CD14-positive monocyte (primary cell): ENCODE measurements around the gene CNOT1. TPM values are rescaled to one million over a fixed set of nuclear protein-coding genes. Genes with fewer than 3 reads are reported as not detected.

ENCODE experiments used
- DNase-seq, 3 donors: peaks; one replicate each; pipeline ENCODE4 v3.0.0-alpha.2; 2011 to 2022
- H2AFZ ChIP-seq: 2 replicates; pipeline ENCODE4 v1.6.0; 2012; ENCODE audit warnings: mild to moderate bottlenecking, low read depth, low read length, inconsistent platforms; ENCODE audit not compliant: insufficient read depth, poor library complexity, severe bottlenecking
- H3K27ac ChIP-seq, 2 donors: 1 replicate in 1 of 2; 2 replicates in 1 of 2; pipeline ENCODE4 v1.5.1; 2012 to 2013; ENCODE audit warnings: low read length in 2 of 2, control low read depth in 1 of 2, inconsistent platforms in 1 of 2, low read depth in 1 of 2, mild to moderate bottlenecking in 1 of 2
- H3K27me3 ChIP-seq, 2 donors: one replicate each; pipeline versions ENCODE4 v1.6.0 to v1.6.1; 2011 to 2013; ENCODE audit warnings: low read length in 2 of 2; ENCODE audit not compliant: control insufficient read depth in 2 of 2, insufficient read depth in 2 of 2
- H3K36me3 ChIP-seq, 2 donors: replicated peaks in 1 of 2; 1 replicate in 1 of 2; 2 replicates in 1 of 2; pipeline versions ENCODE4 v1.5.1 to v1.6.1; 2012 to 2013; ENCODE audit warnings: low read length in 2 of 2, control low read depth in 1 of 2, inconsistent platforms in 1 of 2, mild to moderate bottlenecking in 1 of 2; ENCODE audit not compliant: insufficient read depth in 2 of 2, control insufficient read depth in 1 of 2
- H3K4me1 ChIP-seq, 2 donors: 1 replicate in 1 of 2; 2 replicates in 1 of 2; pipeline versions ENCODE4 v1.5.1 to v1.6.1; 2012 to 2013; ENCODE audit warnings: low read length in 2 of 2, control low read depth in 1 of 2, inconsistent platforms in 1 of 2, mild to moderate bottlenecking in 1 of 2, moderate library complexity in 1 of 2; ENCODE audit not compliant: insufficient read depth in 2 of 2, control insufficient read depth in 1 of 2
- H3K4me2 ChIP-seq: replicated peaks from 2 replicates; pipeline ENCODE3; 2012; ENCODE audit warnings: low read length, moderate library complexity, mild to moderate bottlenecking; ENCODE audit not compliant: poor library complexity, severe bottlenecking; ENCODE audit errors: extremely low read depth
- H3K4me3 ChIP-seq, 3 experiments: fragments of 200-600 bp in 1 of 3; sonication (generic) in 1 of 3; replicated peaks in 1 of 3; 1 replicate in 2 of 3; 2 replicates in 1 of 3; pipeline ENCODE4 v1.5.1; 2011 to 2013; ENCODE audit warnings: low read length in 3 of 3, mild to moderate bottlenecking in 3 of 3, control low read depth in 2 of 3, low read depth in 2 of 3, inconsistent platforms in 1 of 3, moderate library complexity in 1 of 3
- H3K79me2 ChIP-seq: 2 replicates; pipeline ENCODE4 v1.6.0; 2012; ENCODE audit warnings: mild to moderate bottlenecking, control low read depth, inconsistent platforms, low read length, moderate library complexity; ENCODE audit not compliant: insufficient read depth
- H3K9ac ChIP-seq: 2 replicates; pipeline ENCODE4 v1.6.0; 2017; ENCODE audit warnings: low read length, mild to moderate bottlenecking; ENCODE audit not compliant: insufficient read depth, poor library complexity, severe bottlenecking
- H3K9me3 ChIP-seq, 2 donors: replicated peaks in 1 of 2; 1 replicate in 1 of 2; 2 replicates in 1 of 2; pipeline versions ENCODE4 v1.5.1 to v1.6.1; 2012 to 2013; ENCODE audit warnings: low read length in 2 of 2, control low read depth in 1 of 2; ENCODE audit not compliant: control insufficient read depth in 1 of 2, insufficient read depth in 1 of 2
- H4K20me1 ChIP-seq: 2 replicates; pipeline ENCODE4 v1.6.0; 2012; ENCODE audit warnings: mild to moderate bottlenecking, low read length, control low read depth, moderate library complexity; ENCODE audit not compliant: insufficient read depth
- H3K27ac Mint-ChIP-seq, 7 donors: one replicate each; pipeline ENCODE4 v1.8.0; 2020; ENCODE audit warnings: mild to moderate bottlenecking in 7 of 7, mixed read lengths in 7 of 7, moderate library complexity in 6 of 7, inconsistent platforms in 2 of 7
- H3K27me3 Mint-ChIP-seq, 3 donors: one replicate each; pipeline ENCODE4 v1.8.0; 2021 to 2022; ENCODE audit warnings: low read depth in 3 of 3, mild to moderate bottlenecking in 3 of 3, mixed read lengths in 3 of 3, moderate library complexity in 3 of 3, inconsistent platforms in 1 of 3
- H3K36me3 Mint-ChIP-seq, 2 donors: one replicate each; pipeline ENCODE4 v1.8.0; 2020; ENCODE audit warnings: mixed read lengths in 2 of 2, inconsistent platforms in 1 of 2, mild to moderate bottlenecking in 1 of 2
- H3K4me1 Mint-ChIP-seq: one replicate; pipeline ENCODE4 v1.8.0; 2020; ENCODE audit warnings: mild to moderate bottlenecking, mixed read lengths
- H3K4me3 Mint-ChIP-seq, 2 donors: one replicate each; pipeline ENCODE4 v1.8.0; 2020; ENCODE audit warnings: mild to moderate bottlenecking in 2 of 2, mixed read lengths in 2 of 2, moderate library complexity in 1 of 2
- H3K9me3 Mint-ChIP-seq, 7 donors: one replicate each; pipeline ENCODE4 v1.8.0; 2020 to 2022; ENCODE audit warnings: mixed read lengths in 7 of 7, mild to moderate bottlenecking in 6 of 7, moderate library complexity in 6 of 7, inconsistent platforms in 2 of 7
- CTCF ChIP-seq: fragments of 200-600 bp; IDR thresholded peaks from one replicate; pipeline ENCODE4 v1.8.0; 2022; ENCODE audit warnings: antibody characterized with exemption, mild to moderate bottlenecking
- WGBS: methylation state at CpG from one replicate; pipeline ENCODE4 v1.1.5; 2013; ENCODE audit warnings: missing lambda C conversion rate; ENCODE audit not compliant: insufficient coverage; 5-methylcytosine and 5-hydroxymethylcytosine counted together
- intact Hi-C, 2 donors: fragments of 100-400 bp; cut with micrococcal nuclease; formaldehyde crosslinking; loops; one replicate each; pipeline versions ENCODE4 v1.15.0 to v1.15.1; 2023
- polyA plus RNA-seq, 3 donors: library from polyadenylated mRNA; depleted of rRNA in 1 of 3; unstranded in 2 of 3; stranded (reverse) in 1 of 3; fragments of 300-500 nt in 2 of 3; fragments of >200 nt in 1 of 3; fragmentation: Illumina TruSeq in 2 of 3; gene quantifications; 1 replicate in 2 of 3; 2 replicates in 1 of 3; pipeline ENCODE4 v1.2.3, GENCODE V29; 2012 to 2021

Gene CNOT1
- polyA plus RNA-seq, 3 donors: 50.8 to 182 (median 60.8) TPM

GRCh38 chr16:58670177-58670576 is 40.6 kb upstream of the CNOT1 start:
- no peak overlapping the region for H3K9ac ChIP-seq
- no peaks in the 10 kb centered on the region for H3K9me3 ChIP-seq
- Mint-ChIP-seq H3K27ac (no peak overlapping the region), H3K4me3 (no peak overlapping the region), H3K9me3 (no peaks in the 10 kb centered on the region), H3K4me1 (no peaks in the 10 kb centered on the region), H3K36me3 (peaks cover 44 to 76% of the 10 kb centered on the region in 2 donors), H3K27me3 (no peaks in the 10 kb centered on the region)
- H3K4me3 ChIP-seq: no peak overlapping the region
- intact Hi-C loops: no loop called here
- TF ChIP-seq CTCF: no peak
- no peaks in the 10 kb centered on the region for H3K79me2 ChIP-seq
- no peaks in the 10 kb centered on the region for H3K4me1 ChIP-seq
- peaks cover 26 to 62% of the 10 kb centered on the region in 2 donors for H3K36me3 ChIP-seq
- no peak overlapping the region for H3K4me2 ChIP-seq
- H3K27me3 ChIP-seq: no peaks in the 10 kb centered on the region
- no peak overlapping the region for H3K27ac ChIP-seq
- H4K20me1 ChIP-seq: no peaks in the 10 kb centered on the region
- H2AFZ ChIP-seq: no peak overlapping the region
- DNase-seq: no peak

- no peak for DNase-seq
- no peaks in the 10 kb centered on the region for H3K4me1 ChIP-seq
- H3K27me3 Mint-ChIP-seq: peaks cover 0 to 3% (median 2%) of the 10 kb centered on the region in 3 donors
- H3K9ac ChIP-seq: no peak overlapping the region
- no peak overlapping the region for H2AFZ ChIP-seq
- no peak overlapping the region for H3K4me2 ChIP-seq
- peaks cover 12 to 23% of the 10 kb centered on the region in 2 donors for H3K36me3 ChIP-seq
- no peaks in the 10 kb centered on the region for H3K4me1 Mint-ChIP-seq
- no peak for TF ChIP-seq CTCF
- H3K4me3 ChIP-seq: no peak overlapping the region
- H3K4me3 Mint-ChIP-seq: no peak overlapping the region
- intact Hi-C loops: loop anchor here in 1 of 2 donors (10.0 kb wide), 1 partner anchor 150 kb away; the partner anchor contains the start of gene SETD6
- no peaks in the 10 kb centered on the region for H4K20me1 ChIP-seq
- H3K27me3 ChIP-seq: no peaks in the 10 kb centered on the region
- H3K9me3 Mint-ChIP-seq: no peaks in the 10 kb centered on the region
- 88% methylated on average over 4 of the region's 8 CpGs for WGBS
- H3K79me2 ChIP-seq: no peaks in the 10 kb centered on the region
- H3K27ac Mint-ChIP-seq: no peak overlapping the region
- H3K27ac ChIP-seq: no peak overlapping the region
- peaks cover 19 to 35% of the 10 kb centered on the region in 2 donors for H3K36me3 Mint-ChIP-seq
- no peaks in the 10 kb centered on the region for H3K9me3 ChIP-seq
These were observed 35.6 kb upstream of the CNOT1 start for GRCh38 chr16:58665200-58665599.
